ENCODE measurements around the gene DAGLB.

GRCh38 chr7:6480323-6480660 is 32.5 kb upstream of the DAGLB start:
- TF ChIP-seq ZNF274 (IDR thresholded peaks at IDR 0.05; ENCODE audit: low read depth, low read length) (no peak), YY1 (IDR thresholded peaks at IDR 0.05; ENCODE audit: insufficient read depth, insufficient read length) (no peak), SUZ12 (IDR thresholded peaks at IDR 0.05; ENCODE audit: extremely low read depth, insufficient read depth, insufficient read length) (no peak)
